ENCODE results near the gene PRKCA.

- TF ChIP-seq, protein P1, sequence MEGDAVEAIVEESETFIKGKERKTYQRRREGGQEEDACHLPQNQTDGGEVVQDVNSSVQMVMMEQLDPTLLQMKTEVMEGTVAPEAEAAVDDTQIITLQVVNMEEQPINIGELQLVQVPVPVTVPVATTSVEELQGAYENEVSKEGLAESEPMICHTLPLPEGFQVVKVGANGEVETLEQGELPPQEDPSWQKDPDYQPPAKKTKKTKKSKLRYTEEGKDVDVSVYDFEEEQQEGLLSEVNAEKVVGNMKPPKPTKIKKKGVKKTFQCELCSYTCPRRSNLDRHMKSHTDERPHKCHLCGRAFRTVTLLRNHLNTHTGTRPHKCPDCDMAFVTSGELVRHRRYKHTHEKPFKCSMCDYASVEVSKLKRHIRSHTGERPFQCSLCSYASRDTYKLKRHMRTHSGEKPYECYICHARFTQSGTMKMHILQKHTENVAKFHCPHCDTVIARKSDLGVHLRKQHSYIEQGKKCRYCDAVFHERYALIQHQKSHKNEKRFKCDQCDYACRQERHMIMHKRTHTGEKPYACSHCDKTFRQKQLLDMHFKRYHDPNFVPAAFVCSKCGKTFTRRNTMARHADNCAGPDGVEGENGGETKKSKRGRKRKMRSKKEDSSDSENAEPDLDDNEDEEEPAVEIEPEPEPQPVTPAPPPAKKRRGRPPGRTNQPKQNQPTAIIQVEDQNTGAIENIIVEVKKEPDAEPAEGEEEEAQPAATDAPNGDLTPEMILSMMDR (IDR thresholded peaks at IDR 0.05) = no peak
- TF ChIP-seq POLR2A (IDR thresholded peaks at IDR 0.05) = no peak
These were observed 541.2 kb downstream of the PRKCA start for GRCh38 chr17:66843627-66844026.
